NCI-H1417 treated with DMSO at 0.1 percent for 48 hours (cell line): ENCODE results near the gene DRD4.
"Not testable (repeated sequence)": the region's sequence is repeated elsewhere in the genome, so short reads cannot be mapped to it uniquely, and the experiment has no call there.

Experiments used
- DNase-seq: peaks from one replicate; lab custom pipeline; 2025; lab: John Stamatoyannopoulos, UW

DRD4 gene

DNA sequence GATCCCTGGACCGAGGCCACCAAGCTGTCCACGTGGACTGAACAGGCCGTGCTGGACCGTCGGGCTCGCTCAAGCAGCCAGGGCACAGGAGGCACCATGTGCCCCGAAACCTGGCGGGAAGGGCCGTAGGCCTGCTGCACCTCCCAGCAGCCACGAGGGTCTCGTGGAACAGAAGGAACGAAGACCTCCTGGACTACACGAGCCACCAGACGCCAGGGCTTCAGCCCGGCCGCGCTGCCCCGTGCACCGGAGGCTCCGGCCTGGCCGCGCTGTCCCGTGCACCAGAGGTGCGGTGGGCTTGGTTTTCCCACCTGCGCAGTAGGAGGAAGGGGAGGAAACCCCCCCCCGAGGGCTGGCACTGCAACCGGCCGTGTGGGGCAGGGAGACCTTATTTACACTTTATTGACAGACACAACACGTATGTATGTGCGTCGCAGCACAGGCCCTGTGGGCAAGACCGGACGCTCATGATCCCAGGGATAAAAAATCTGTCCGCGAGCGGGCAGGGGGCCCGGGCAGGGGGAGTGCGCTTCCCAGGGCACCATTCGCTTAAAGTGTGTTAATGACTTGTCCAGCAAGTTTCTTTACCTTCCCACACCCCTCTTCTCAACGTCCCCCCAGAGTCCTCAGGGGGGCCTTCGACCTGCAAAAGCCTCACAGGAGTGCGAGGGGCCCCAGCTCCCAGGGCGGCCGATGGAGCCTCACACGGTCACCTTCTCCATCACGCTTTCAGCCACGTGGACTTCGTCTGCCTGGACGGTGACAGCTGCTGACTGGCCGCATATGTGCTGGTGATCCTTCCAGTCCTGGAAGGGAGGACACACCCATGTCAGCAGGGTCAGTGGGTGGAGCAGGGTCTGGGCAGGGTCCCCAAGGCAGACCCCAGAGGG lies 7.0 kb downstream of the DRD4 start:
- no peak for DNase-seq

DNA sequence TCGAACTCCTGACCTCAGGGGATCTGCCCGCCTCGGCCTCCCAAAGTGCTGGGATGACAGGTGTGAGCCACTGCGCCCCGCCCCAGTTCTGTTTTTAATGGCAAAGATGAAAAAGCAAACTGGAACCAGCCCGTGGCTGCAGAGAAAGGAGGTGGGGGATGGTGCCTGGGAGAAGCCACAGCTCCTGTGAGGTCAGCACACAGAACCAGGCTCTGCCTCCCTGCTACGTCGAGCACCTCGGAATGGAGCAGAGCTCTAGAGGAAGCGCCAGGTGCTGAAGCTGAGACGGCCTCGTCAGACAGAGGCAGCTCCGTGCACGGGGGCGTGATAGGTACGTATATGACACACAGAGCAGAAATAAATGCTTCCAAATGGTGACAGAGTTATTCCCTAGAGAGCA lies 8.5 kb downstream of the DRD4 start:
- no peak for DNase-seq

DNA sequence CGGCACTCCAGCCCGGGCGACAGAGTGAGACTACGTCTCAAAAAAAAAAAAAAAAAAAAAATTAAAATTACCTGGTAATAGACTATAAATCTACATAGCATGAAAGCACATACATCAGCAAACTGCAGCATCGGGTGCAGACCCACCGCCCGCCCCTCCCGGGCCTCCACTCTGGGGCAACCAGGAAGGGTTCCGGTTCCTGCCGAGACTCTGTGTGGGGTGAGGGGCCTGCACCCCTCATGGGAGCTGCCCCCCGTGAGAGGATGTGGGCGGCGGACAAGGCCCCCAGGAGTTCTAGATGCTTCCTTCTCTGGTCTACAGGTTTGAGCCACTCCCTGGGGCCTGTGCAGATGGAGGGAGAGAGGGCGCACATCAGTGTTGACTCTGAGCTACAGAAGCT lies 9.1 kb downstream of the DRD4 start:
- no peak for DNase-seq

DNA sequence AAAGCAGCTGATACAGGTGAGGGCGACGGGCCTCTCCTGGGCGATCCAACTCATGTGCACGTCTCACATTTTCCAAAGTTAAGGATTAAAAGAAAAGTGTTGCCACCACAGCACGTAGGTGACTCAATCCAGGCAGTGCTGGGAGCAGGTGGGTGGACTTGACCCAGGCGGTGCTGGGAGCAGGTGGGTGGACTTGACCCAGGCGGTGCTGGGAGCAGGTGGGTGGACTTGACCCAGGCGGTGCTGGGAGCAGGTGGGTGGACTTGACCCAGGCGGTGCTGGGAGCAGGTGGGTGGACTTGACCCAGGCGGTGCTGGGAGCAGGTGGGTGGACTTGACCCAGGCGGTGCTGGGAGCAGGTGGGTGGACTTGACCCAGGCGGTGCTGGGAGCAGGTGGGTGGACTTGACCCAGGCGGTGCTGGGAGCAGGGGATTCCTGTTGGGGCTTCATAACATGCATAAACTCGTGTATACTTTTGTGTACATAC lies 10.6 kb downstream of the DRD4 start:
- DNase-seq: not testable (repeated sequence)

DNA sequence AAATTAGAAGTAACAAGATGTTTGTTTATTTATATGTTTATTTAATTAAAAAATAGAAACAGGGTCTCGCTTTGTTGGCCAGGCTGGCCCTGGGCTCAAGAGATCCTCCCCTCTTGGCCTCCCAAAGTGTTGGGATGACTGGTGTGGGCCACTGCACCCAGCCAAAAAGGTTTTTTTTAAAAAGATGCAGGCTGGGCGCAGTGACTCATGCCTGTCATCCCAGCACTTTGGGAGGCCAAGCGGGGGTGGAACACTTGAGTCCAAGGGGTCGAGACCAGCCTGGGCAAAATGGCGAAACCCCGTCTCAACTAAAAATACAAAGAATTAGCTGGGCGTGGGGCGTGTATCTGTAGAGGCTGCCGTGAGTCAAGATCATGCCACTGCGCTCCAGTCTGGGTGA lies 13.4 kb downstream of the DRD4 start:
- no peak for DNase-seq

DNA sequence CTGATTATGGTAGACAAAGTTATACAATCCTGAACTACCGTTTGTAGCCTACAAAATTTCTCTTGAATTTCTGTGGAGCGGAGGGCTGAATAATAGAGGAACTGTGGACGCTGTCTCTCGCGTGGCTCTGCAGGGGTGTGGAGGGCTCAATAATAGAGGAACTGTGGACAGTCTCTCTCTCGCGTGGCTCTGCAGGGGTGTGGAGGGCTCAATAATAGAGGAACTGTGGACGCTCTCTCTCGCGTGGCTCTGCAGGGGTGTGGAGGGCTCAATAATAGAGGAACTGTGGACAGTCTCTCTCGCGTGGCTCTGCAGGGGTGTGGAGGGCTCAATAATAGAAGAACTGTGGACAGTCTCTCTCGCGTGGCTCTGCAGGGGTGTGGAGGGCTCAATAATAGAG lies 16.1 kb downstream of the DRD4 start:
- not testable (repeated sequence) for DNase-seq

DNA sequence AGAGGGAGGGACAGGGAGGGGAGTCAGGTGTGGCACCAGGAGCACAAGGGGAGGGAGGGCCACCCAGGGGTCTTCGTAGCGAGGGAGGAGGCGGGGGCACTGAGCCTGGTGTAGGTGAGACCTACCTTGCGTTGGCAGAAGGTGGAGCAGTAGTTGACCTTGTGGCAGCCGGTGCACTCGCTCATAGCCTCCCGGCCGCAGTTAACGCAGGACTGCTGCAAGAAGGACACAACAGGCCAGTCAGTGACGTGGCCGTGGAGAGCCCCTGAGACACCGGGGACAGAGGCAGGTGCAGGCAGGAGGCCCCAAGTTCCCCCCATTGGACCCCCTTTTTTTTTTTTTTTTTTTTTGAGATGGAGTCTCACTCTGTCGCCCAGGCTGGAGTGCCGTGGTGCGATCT lies 16.8 kb downstream of the DRD4 start:
- no peak for DNase-seq

DNA sequence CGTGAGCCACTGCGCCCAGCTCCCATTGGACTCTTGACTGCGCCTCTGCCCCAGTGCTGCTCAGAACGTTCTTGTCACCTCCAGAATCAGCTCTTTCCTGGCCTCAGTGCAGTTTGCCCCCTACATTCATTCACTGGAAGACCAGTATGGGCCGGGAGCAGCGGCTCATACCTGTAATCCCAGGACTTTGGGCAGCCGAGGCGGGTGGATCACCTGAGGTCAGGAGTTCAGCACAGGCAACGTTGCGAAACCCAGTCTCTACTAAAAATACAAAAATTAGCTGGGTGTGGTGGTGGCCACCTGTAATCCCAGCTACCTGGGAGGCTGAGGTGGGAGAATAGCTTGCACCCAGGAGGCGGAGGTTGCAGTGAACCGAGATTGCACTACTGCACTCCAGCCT lies 17.4 kb downstream of the DRD4 start:
- not testable (repeated sequence) for DNase-seq

DNA sequence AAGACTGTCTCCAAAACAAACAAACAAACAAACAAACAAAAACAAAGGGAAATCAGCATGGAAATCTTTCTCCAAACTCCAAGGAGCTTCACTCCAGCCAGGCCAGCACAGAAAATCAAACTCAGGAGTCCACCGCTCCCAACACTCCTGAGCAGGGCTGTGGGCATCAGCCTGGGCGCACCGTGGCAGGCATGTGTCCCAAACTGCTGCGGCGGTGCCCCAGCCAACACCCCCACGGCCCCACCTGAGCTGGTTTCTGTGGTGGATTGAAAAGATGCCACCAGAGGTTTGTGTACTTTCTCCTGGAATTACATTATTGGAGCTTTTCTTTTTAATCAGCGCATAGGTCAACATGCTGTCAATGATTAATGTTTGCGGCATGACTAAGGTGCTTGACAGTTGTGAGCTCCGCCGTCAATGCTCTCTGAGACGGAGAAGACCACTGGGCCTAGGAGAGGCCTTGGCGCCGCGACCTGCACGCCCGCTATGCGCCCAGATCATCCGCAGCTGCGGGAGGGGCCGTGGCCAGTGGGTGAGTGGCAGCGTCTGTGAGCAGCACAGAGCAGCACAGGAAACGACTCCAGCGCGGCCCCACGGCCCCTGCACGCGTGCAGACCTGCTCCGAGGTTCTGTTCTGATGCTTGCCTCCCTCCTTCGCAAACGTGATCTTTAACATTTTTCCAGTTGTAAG lies 18.1 kb downstream of the DRD4 start:
- DNase-seq: no peak

DNA sequence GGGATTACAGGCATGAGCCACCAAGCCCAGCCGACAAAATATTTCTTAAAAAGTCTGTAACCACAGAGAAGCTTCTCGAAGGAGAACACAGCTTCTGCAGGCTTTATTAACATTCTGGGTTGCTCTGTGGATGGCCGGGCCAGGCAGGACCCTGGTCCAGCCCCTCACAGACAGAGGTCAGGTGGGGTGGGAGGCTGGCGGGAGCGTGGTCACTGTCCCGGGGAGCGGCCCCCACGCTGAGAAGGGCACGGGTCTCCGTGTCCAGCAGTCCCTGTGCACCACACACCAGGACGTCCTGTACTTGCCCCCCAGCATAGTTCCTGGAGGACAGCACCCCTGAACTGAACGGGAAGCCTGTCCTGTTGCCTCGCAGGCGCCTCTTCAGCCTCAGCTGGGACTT lies 19.4 kb downstream of the DRD4 start:
- DNase-seq: no peak

DNA sequence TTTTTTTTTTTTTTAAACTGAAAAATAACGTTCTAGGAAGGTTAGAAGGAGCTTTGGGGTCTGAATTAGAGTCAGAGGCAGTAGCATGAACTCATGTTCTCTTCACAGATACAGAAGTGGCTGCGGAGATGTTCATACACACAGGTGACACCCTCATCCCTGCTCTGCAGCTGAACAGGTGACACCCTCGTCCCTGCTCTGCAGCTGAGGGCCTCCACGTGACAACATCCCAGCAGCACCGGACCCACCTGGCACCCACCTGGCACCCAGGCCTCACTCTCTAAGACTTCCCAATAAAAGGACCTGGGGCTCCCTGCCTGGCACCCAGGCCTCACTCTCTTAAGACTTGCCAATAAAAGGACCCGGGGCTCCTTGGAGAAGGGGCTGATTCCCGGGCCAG lies 19.8 kb downstream of the DRD4 start:
- DNase-seq: no peak

DNA sequence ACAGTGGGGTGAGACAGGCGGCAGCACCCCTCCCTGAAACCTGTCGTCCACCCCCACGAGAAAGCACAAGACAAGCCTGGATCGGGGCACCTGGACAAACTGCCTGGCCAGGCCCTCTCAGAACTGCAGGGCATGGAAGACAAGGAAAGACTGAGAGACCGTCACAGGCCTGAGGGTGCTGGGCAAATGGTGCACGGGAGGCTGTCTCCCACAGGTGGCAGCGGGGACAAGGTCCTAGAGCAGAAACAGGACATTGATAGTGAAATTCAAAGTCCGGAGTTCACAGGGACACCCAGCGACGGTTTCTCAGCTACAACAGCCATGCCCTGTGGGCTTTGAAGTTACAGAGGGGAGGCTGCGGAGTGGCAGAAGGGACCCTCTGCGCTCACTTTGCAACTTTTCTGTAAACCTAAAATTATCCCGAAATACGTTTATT lies 20.6 kb downstream of the DRD4 start:
- no peak for DNase-seq

DNA sequence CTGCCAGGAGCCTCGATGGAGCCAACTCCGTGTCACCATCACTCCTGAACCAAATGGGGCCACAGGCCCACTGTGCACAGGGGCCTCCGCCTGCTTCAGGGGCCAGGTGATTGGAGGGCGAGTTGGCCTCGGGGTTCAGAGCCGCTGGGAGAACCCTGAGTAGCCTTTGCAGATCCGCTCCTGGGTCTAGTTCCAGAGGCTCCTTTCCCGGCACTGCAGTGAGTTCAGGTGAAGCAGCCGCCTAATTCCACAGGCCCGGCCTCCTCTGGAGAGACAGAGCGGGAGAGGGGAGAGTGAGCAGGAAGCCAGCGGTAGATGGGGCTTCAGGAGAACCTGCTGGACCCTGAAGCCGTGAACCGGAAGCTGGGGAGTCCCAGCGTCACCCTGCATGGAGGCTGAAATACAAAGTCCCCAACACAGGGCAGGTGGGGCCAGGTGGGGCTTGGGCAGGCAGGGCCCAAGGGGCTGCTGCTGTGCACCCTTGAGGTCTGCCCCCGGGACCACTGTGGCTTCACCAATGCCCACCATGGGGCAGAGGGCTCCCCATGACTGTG lies 22.5 kb downstream of the DRD4 start:
- no peak for DNase-seq

DNA sequence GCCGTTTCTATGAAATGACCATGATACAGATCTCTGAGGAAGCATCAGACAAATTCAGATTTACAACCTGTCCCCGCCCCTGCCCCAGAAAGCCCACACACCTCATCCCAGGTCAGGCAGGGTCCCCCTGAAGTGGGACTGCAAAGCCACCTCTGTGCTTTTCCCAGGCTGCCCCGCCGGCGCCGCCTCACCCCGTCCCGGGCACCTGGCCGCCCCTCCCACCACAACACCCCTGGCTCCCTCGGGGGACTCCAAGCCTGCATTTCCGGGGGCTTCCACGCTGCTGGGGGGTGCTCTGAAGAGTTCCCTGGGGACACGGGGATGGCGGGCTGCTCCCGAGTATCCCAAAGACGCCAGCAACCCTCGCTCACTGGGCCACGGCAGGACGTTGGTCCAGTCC lies 23.2 kb downstream of the DRD4 start:
- DNase-seq: no peak

DNA sequence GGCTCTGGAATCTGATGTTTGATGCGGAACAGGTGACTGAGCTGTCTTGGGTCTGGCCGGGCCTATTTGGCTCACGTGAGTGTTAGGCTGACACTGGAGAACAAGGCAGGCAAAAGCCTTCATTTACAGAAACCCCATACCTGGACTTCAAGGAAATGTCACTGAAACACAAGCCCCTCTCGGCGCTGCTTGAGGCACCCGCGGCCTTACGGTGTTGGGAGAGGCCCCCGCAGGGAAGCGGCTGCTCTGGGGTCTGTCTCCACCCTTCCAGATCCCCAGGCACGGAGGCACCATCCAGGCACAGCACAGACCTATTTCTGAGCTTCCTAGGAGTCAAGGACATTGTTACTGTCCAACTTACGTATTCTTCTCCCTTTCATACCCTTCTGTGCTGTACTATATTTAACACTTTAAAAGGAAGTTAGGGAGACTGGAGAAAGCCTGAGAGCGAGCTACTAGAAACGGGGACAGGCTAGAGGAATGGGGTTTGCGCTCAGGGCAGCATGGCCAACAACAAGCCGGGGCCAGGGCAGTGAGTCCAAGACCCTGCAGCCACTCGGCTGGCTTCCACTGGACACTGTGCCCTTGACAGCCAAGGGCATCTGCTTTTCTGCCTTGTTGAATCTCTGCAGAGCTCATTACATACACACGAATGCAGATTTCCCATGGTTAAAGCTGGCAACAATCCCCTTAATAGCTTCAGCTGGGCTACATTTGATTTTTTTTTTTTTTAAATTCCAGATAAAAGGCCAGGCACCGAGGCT lies 23.8 kb downstream of the DRD4 start:
- DNase-seq: no peak

DNA sequence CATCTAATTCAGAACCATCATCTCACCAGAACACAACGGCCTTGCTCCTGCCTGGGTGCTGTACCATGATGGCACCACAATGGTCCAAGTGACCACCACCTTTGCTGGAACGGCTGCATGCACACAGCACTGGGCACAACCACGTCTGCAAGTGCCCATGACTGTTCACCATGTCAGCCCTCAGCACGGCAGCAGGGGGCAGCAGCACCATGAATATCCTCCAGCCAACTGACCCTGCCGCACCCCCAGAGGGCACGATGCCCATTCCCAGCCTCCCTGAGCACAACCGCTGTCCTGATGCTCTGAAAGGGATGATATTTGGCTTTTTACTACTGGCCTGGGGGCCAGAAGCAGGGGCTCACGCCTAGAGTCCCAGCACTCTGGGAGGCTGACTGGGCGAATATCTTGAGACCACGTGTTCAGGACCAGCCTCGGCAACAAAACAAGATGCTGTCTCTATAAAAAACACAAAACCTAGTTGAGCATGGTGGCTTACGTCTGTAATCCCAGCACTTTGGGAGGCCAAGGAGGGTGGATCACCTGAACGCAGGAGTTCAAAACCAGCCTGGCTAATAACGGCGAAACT lies 25.7 kb downstream of the DRD4 start:
- no peak for DNase-seq

DNA sequence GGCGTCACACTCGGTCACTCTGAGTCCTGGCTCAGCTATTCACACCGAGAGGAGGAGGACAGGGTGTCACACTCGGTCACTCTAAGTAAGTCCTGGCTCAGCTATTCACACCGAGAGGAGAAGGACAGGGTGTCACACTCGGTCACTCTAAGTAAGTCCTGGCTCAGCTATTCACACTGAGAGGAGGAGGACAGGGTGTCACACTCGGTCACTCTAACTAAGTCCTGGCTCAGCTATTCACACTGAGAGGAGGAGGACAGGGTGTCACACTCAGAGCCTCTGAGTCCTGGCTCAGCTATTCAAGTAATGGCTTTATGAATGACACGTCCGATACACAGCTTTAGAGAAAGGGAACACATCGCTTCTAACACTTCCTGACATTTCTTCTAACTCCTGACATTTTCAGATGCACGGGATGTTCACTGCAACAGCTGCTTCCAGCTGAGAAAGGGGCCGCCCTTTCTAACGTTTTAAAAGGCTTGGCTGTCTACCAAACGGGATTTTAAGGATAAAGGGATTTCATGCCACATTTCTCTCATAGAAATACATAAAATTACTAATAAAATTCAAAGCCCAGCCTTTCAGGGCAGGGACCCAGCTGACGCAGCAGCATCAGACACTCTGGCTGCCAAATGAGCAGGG lies 28.1 kb downstream of the DRD4 start:
- DNase-seq: no peak

DNA sequence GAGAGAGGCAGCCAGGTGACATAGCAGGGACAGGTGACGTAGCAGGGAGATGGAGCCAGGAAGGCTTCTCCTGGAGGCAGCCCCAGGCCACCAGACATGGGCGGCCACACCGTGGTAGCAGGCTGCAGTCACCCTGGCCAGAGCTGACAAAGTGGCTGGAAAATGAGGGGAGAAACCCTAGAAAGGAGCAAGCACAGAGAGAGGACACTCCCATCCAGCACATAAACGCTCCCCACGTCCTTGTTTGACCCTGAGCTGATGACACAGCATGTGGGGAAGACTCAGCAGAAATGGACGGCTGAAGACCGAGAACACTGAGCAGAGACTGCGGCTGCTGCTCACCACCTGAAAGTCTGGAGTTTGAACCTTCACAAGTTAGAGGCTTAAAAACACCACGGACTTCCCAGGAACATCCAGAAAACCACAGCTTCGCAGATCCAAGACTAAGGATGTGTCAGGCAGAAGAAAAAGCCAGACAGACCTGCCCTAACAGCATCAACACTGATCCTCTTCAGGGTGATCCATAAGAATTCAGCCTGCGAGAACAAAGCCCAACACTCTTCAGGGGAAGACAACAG lies 28.7 kb downstream of the DRD4 start:
- DNase-seq: no peak

DNA sequence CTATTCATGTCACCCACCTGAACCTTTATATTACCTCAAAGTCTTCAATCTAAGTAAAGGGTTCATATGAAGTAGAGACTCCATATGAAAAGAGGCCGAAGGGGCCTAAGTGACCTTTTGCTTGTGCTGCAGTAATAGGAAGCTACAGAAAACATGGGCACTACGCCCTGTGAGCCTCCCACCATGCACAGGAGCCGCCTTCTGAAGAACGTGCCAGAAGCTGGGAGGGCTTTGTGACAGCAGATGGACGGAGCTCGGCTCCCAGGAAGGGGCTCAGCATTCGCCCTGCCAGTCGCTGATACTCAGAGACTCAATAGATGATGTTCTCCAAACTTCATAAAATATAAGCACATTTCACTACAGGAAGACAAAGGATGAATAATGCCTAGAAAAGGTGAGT lies 36.8 kb downstream of the DRD4 start:
- no peak for DNase-seq

DNA sequence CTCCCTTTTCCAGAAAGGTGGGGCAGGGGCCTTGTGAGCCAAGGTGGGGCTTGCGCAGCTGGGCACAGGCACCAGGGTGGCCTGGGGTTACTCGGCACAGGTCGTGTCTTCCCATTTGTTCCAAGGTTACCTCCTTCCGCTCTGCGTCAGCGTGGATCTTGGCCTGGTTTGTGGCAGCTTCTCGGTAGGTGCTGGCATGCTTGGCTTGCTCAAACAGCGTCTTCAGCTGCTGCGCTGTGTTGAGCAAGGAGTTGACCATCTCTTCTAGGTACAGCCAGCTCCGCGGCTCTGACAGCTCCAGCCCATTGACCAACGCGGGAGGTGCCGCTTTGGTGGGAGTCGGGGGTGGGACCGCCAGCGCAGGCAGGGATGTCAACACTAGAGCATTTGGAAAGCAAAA lies 37.3 kb downstream of the DRD4 start:
- DNase-seq: no peak

DNA sequence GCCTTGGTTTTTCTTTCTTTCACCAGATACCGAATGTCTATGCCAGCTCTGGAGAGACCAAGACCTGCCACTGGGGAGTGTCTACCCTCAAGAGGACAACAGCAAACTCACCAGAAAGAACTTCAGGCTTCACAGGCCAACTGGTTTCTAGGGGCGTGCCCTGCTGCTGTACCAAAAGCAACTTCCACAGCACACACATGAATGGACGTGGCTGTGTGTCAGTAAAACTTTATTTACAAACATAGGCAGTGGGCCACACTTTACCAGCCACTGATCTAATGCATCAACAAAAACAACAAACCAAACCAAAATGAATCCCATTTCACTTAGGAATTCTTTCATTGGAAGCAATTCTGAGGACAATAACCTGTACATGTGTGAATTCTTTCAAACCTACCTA lies 41.2 kb downstream of the DRD4 start:
- no peak for DNase-seq
